ENCODE data around the gene PIEZO2. TPM values are rescaled to one million over a fixed set of nuclear protein-coding genes. Genes with fewer than 3 reads are reported as not detected.

The PIEZO2 gene
- total and polyA plus RNA-seq, 9 donors = 2.0 to 8.5 (median 3.2) TPM

DNA sequence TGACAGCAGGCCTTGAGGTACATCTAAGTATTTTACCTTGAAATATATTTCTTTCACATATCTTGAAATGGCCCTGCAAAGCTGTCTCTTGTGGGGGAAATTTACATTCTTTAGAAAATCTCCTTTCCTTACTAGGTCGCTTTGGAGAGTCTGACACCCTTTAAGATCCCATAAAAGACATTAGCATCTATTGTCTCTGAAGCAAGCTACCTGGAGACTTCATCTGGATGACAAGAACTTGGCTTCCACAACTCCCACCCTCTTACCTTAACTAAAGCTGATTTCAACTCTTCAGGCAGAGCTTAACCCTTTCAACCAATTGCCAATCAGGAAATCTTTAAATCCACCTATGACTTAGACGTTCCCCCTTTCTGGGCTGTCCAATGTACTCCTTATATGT lies 219.3 kb downstream of the PIEZO2 start:
- Histone ChIP-seq H3K4me1 (ENCODE audit: insufficient read depth) (peaks cover 5% of the 10 kb centered on the region), H3K9me3 (no peaks in the 10 kb centered on the region), H3K27ac (no peak overlapping the region), H3K27me3 (no peaks in the 10 kb centered on the region), H3K36me3 (no peaks in the 10 kb centered on the region), H3K4me3 (no peak overlapping the region)
- no peak for TF ChIP-seq POLR2A (IDR thresholded peaks at IDR 0.05)
- no peak for TF ChIP-seq EP300 (IDR thresholded peaks at IDR 0.05)
- TF ChIP-seq CTCF (IDR thresholded peaks at IDR 0.05) = no peak
- intact Hi-C loops (cut with DNase I) = no loop called here
- 45 to 70% (median 50%) methylated on average over 2 of the region's 2 CpGs for WGBS, 3 donors
- DNase-seq = no peak

DNA sequence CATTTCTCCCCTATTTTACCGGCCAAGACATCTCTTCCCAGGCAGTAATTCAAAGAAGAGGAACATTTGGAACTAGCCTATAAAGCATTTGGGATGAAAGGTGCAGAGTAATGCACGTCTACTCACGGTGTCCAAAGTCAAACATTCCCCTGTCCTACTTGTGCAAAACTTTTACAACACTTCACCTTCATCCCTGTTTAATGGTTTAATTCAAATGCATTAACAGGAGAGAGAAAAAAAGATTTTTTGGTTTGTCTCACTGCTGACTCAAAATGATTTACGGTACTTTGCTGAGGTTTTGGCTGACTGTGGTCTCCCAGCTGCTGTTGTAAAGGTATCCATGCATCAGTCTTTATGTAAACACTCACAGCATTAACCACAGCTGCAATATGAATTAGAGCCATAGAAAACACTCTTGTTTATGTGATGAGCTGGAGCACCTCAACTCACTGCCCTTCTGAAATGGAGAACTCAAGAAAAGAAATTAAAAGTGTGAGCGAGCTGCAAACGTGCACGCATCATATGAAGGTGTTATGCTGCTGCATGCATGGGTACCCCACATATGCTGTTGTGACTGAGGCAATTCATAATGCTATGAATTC lies 220.5 kb downstream of the PIEZO2 start:
- 69 to 80% (median 80%) methylated on average over 7 of the region's 7 CpGs for WGBS, 3 donors
- Histone ChIP-seq H3K4me1 (ENCODE audit: insufficient read depth) (peaks cover 5% of the 10 kb centered on the region), H3K9me3 (no peaks in the 10 kb centered on the region), H3K36me3 (no peaks in the 10 kb centered on the region), H3K4me3 (no peak overlapping the region), H3K27ac (no peak overlapping the region), H3K27me3 (no peaks in the 10 kb centered on the region)
- no peak for DNase-seq
- TF ChIP-seq CTCF (IDR thresholded peaks at IDR 0.05) = no peak
- no peak for TF ChIP-seq EP300 (IDR thresholded peaks at IDR 0.05)
- no peak for TF ChIP-seq POLR2A (IDR thresholded peaks at IDR 0.05)
- intact Hi-C loops (cut with DNase I) = no loop called here

GRCh38 chr18:10928011-10928771 lies 221.2 kb downstream of the PIEZO2 start:
- no peaks in the 10 kb centered on the region for H3K9me3 ChIP-seq
- H3K27me3 ChIP-seq = no peaks in the 10 kb centered on the region
- no peaks in the 10 kb centered on the region for H3K36me3 ChIP-seq
- WGBS, 3 donors = 68 to 84% (median 84%) methylated on average over 8 of the region's 8 CpGs
- H3K4me1 ChIP-seq (ENCODE audit: insufficient read depth) = peaks cover 5% of the 10 kb centered on the region
- H3K27ac ChIP-seq = peak overlapping the region; percentile 15 to 50
- H3K4me3 ChIP-seq = no peak overlapping the region
- intact Hi-C loops (cut with DNase I) = no loop called here
- no peak for TF ChIP-seq POLR2A (IDR thresholded peaks at IDR 0.05)
- TF ChIP-seq EP300 (IDR thresholded peaks at IDR 0.05) = no peak
- TF ChIP-seq CTCF (IDR thresholded peaks at IDR 0.05) = no peak
- no peak for DNase-seq

- Histone ChIP-seq H3K27ac (peak overlapping the region; percentile 15 to 50), H3K4me3 (no peak overlapping the region), H3K9me3 (no peaks in the 10 kb centered on the region), H3K36me3 (no peaks in the 10 kb centered on the region), H3K4me1 (ENCODE audit: insufficient read depth) (peaks cover 5% of the 10 kb centered on the region), H3K27me3 (no peaks in the 10 kb centered on the region)
- WGBS, 3 donors = 27 to 40% (median 34%) methylated on average over 12 of the region's 12 CpGs
- DNase-seq = peak in 4 of 5 donors; percentile 24 to 49 (median 36)
- no peak for TF ChIP-seq EP300 (IDR thresholded peaks at IDR 0.05)
- TF ChIP-seq POLR2A (IDR thresholded peaks at IDR 0.05) = no peak
- no peak for TF ChIP-seq CTCF (IDR thresholded peaks at IDR 0.05)
- intact Hi-C loops (cut with DNase I) = no loop called here
Observed at GRCh38 chr18:10927286-10927992, 221.9 kb downstream of the PIEZO2 start.

All from ovary (tissue), 9 donors.